LoVo (cell line): ENCODE measurements around the gene NEMP1.
"Not testable (repeated sequence)": the region's sequence is repeated elsewhere in the genome, so short reads cannot be mapped to it uniquely, and the experiment has no call there.

Source experiments
- DNase-seq: peaks from one replicate; pipeline ENCODE4 v3.0.0-alpha.2; 2016; ENCODE audit warnings: low spot score

The NEMP1 gene

GRCh38 chr12:57057067-57057751 lies 21.4 kb downstream of the NEMP1 start:
- DNase-seq = no peak

GRCh38 chr12:57055824-57056223 lies 22.8 kb downstream of the NEMP1 start:
- no peak for DNase-seq

- DNase-seq = not testable (repeated sequence)
Measured at GRCh38 chr12:57053901-57054300, 24.7 kb downstream of the NEMP1 start.

GRCh38 chr12:57053146-57053545 lies 25.4 kb downstream of the NEMP1 start:
- DNase-seq = not testable (repeated sequence)

- no peak for DNase-seq
Measured at GRCh38 chr12:57051011-57051410, 27.6 kb downstream of the NEMP1 start.

GRCh38 chr12:57049890-57050289 lies 28.7 kb downstream of the NEMP1 start, which contains the start of gene MYO1A:
Gene MYO1A, minus strand, starts transcription at chr12:57050129. Its CDS starts 1,806 bp downstream, at chr12:57048323.
- peak; percentile 77 for DNase-seq

- DNase-seq = peak; percentile 67
Measured at GRCh38 chr12:57049119-57049446, 29.5 kb downstream of the NEMP1 start.

GRCh38 chr12:57048423-57049118 lies 30.0 kb downstream of the NEMP1 start:
- DNase-seq = no peak

- no peak for DNase-seq
Measured at GRCh38 chr12:57047981-57048380, 30.6 kb downstream of the NEMP1 start.

GRCh38 chr12:57046947-57047890 lies 31.4 kb downstream of the NEMP1 start:
- no peak for DNase-seq

- no peak for DNase-seq
Measured at GRCh38 chr12:57046086-57046791, 32.4 kb downstream of the NEMP1 start.

GRCh38 chr12:57044889-57045288 lies 33.7 kb downstream of the NEMP1 start:
- DNase-seq = no peak

GRCh38 chr12:57044468-57044867 lies 34.1 kb downstream of the NEMP1 start:
- no peak for DNase-seq

GRCh38 chr12:57042695-57043094 lies 35.9 kb downstream of the NEMP1 start:
- DNase-seq = no peak

- DNase-seq = no peak
Measured at GRCh38 chr12:57040750-57041149, 37.8 kb downstream of the NEMP1 start.

- DNase-seq = no peak
Measured at GRCh38 chr12:57040211-57040610, 38.4 kb downstream of the NEMP1 start.

- no peak for DNase-seq
Measured at GRCh38 chr12:57039016-57039798, 39.4 kb downstream of the NEMP1 start.

- no peak for DNase-seq
Measured at GRCh38 chr12:57037264-57037663, 41.3 kb downstream of the NEMP1 start.

- peak; percentile 35 for DNase-seq
Measured at GRCh38 chr12:57033431-57033830, 45.2 kb downstream of the NEMP1 start.

GRCh38 chr12:57031789-57032188 lies 46.8 kb downstream of the NEMP1 start:
- no peak for DNase-seq

GRCh38 chr12:57031138-57031725 lies 47.4 kb downstream of the NEMP1 start:
- peak; percentile 71 for DNase-seq
